NCI-H524 (cell line): Measurements from ENCODE around the gene TMEM39A.

Source experiments
- DNase-seq, 2 experiments: peaks; one replicate each; lab custom pipeline; 2025; lab: John Stamatoyannopoulos, UW

The TMEM39A gene

DNA sequence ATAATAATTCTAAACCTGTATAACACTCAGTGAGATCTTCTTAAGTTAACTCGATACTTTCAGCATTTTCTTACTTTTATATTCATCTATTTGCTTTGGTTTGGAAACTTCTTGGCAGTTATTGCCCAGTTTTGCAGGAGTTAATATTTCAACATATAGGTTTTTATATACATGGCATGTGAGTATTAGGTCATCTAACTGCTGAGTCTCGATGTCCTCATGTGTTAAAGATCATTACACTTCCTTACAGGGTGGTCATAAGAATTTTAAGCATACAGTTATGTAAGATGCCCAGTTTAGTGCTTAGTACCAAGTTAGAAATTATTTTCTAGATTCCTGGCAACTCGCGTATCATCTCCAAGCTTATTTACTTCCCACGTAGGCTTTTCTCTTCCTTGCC, 62.9 kb downstream of the TMEM39A start:
- no peak for DNase-seq

DNA sequence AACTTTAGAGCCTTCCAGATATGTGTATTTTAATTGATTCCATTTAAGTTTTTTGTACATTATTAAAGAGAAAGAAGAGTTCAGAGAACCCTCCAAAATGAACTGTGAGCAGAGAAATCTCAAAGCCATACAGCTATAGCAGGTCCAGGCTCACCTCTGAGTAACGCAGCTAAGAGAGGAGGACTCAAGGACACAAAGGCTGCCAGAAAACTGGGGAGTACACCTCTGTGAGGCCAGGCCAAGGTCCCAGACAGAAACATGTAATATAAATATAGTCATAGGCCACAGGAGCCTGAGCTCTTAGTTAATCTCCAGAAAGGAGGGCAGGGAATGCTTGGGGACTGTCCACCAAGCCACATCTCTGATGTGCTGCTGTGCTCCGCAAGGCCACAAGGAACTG, 66.5 kb downstream of the TMEM39A start:
- DNase-seq: no peak

DNA sequence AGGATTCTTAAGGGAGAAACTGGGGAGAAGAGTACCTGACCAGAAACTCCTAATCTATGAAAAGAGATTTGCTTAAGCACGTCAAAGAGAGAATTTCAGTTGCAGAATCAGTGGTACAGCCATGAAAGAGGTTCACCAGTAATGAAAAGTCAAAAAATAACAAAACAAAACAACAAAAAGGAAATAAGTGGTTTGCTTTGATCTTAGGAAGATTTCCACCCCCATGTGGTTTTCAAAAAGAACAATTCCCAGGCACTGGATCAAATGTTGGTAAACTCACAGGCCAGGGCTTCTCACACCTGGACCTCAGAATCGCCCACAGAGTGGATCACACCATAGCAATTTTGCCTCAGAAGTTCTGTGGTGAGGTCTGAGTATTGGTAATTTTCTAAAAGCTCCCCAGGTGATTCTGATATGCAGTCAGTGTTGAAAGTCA, 67.5 kb downstream of the TMEM39A start:
- no peak for DNase-seq

DNA sequence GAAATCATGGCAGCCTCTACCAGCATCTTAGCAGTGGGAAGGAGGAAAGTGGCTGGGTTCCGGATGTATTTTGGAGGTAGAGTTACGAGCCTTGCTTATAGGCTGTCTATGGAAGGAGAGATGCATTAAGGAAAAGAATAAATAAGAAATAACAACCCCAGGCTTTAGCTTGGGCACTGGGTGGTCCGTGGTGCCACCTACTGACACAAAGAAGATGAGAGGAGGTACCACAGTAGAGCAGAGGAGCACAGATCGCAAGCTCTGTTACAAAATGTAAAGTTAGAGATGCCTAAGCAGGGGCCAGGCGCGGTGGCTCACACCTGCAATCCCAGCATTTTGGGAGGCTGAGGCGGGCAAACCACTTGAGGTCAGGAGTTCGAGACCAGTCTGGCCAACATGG, 74.8 kb downstream of the TMEM39A start:
- DNase-seq: no peak

DNA sequence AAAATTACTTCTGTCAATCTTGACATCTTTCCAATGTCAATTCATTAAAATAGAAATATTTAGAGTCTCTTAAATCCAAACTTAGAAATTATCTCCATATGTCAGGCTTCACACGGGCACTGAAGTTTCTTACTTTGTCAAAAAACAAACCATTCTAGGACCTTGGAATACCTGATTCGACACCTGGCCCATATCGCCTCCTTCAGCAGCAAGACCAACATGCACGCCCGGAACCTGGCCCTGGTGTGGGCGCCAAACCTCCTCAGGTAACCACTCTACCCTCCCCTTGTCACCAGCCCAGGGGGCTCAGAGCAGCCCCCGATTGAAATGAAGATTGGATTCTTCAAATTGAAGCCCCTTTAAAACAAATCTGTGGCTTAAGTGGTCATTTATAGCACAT, 81.3 kb downstream of the TMEM39A start:
- DNase-seq: no peak

DNA sequence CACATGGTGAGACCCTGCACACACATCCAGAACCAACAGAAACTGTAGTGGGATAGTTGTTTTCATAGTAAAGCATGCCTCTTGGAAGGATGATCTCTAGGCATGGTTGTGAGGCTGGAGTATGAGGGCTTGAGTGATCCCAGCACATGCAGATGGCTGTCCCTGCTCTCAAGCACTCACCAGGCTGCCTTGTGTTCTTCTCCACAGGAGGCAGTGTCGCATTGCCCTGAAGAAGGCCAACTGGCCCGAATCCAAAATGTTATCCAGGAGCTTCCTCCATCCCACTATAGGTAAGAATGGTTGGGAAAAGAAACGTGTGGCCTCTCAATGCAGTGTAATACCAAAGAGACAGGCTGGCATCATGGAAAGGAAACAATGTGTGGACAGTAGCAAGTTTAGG, 82.7 kb downstream of the TMEM39A start:
- peak; percentile 37 to 64 for DNase-seq
